Panc1 (cell line): ENCODE results near the gene PISD. TPM values are rescaled to one million over a fixed set of nuclear protein-coding genes. Genes with fewer than 3 reads are reported as not detected.

ENCODE experiments used
- ATAC-seq: fragments of 200-7000 bp; cut with Tn5 transposase; 2 replicates; pipeline ENCODE4 v1.9.1; 2020; ENCODE audit warnings: mild to moderate bottlenecking, moderate library complexity
- BruUV-seq: library from RNA; stranded (reverse); fragments of 400-500 nt; replicated peaks from 2 replicates; lab custom pipeline; 2021; lab: Mats Ljungman, UMichigan
- CTCF ChIA-PET: fragments of 300-600 bp; sonication (Branson Sonifier 250); formaldehyde crosslinking; loops from one replicate; lab custom pipeline; 2022; ENCODE audit warnings: antibody characterized with exemption; lab: Charles Lee
- POLR2A ChIA-PET: fragments of 300-600 bp; sonication (Branson Sonifier 250); formaldehyde crosslinking; loops from one replicate; lab custom pipeline; 2022; ENCODE audit warnings: antibody characterized with exemption; lab: Charles Lee
- DNase-seq: peaks from one replicate; pipeline ENCODE4 v3.0.0-alpha.2; 2010; ENCODE audit warnings: low read depth, low spot score
- H3K27ac ChIP-seq: 2 replicates; pipeline ENCODE4 v1.5.1; 2011; ENCODE audit warnings: mild to moderate bottlenecking, low read length, inconsistent platforms
- H3K27me3 ChIP-seq: fragments of 200-500 bp; sonication (Bioruptor generic); 2 replicates; pipeline ENCODE4 v1.6.0; 2014; ENCODE audit warnings: low read length, inconsistent platforms; ENCODE audit not compliant: control insufficient read depth, insufficient read depth
- H3K36me3 ChIP-seq: fragments of 200-500 bp; sonication (Bioruptor generic); 2 replicates; pipeline ENCODE4 v1.5.1; 2014; ENCODE audit warnings: inconsistent platforms, mild to moderate bottlenecking, low read length, moderate library complexity; ENCODE audit not compliant: control insufficient read depth, insufficient read depth
- H3K4me1 ChIP-seq: 2 replicates; pipeline ENCODE4 v1.5.1; 2011; ENCODE audit warnings: inconsistent platforms, mild to moderate bottlenecking, low read length, moderate library complexity; ENCODE audit not compliant: control insufficient read depth, insufficient read depth
- H3K4me3 ChIP-seq, 2 experiments: 2 replicates each; pipeline ENCODE4 v1.5.1; 2011 to 2012; ENCODE audit warnings: low read depth in 2 of 2, low read length in 2 of 2, mild to moderate bottlenecking in 2 of 2, inconsistent platforms in 1 of 2, moderate library complexity in 1 of 2
- H3K9me3 ChIP-seq: fragments of 200-500 bp; sonication (Bioruptor generic); 2 replicates; pipeline ENCODE4 v1.5.1; 2014; ENCODE audit warnings: low read depth, mild to moderate bottlenecking, inconsistent platforms, low read length, moderate library complexity; ENCODE audit not compliant: control insufficient read depth, insufficient read depth
- CTCF ChIP-seq: fragments of 450-650 bp; IDR thresholded peaks from 2 replicates; pipeline ENCODE4 v1.5.1; 2017; ENCODE audit warnings: mild to moderate bottlenecking
- POLR2AphosphoS5 ChIP-seq: IDR thresholded peaks from 2 replicates; pipeline ENCODE4 v1.6.1; 2012; ENCODE audit warnings: mild to moderate bottlenecking, low read depth, low read length, moderate library complexity
- REST ChIP-seq, 2 experiments: IDR thresholded peaks; 2 replicates each; pipeline ENCODE4 v1.6.1; 2011 to 2012; ENCODE audit warnings: low read depth in 2 of 2, control low read depth in 1 of 2, low read length in 1 of 2, mild to moderate bottlenecking in 1 of 2, moderate library complexity in 1 of 2; ENCODE audit not compliant: insufficient read depth in 1 of 2
- SIN3A ChIP-seq: IDR thresholded peaks from 2 replicates; pipeline ENCODE4 v1.6.1; 2012; ENCODE audit warnings: low read depth, mild to moderate bottlenecking, low read length, moderate library complexity, borderline replicate concordance; ENCODE audit not compliant: insufficient read depth
- TCF7L2 ChIP-seq: IDR thresholded peaks from 2 replicates; pipeline ENCODE4 v1.6.1; 2011; ENCODE audit warnings: mild to moderate bottlenecking, low read depth, low read length, inconsistent platforms
- in situ Hi-C: cut with HindIII; loops from 2 replicates; pipeline ENCODE4 v1.10.0; 2016; ENCODE audit warnings: low sequenced_read_pairs, low pct_unique_long_range_greater_than_20kb
- intact Hi-C: fragments of 100-400 bp; cut with micrococcal nuclease; formaldehyde crosslinking; loops from one replicate; pipeline ENCODE4 v1.10.0; 2022; ENCODE audit not compliant: unreplicated experiment
- total RNA-seq: library from RNA; stranded (reverse); gene quantifications from one replicate; pipeline ENCODE4 v1.2.1, GENCODE V29; 2021; ENCODE audit not compliant: unreplicated experiment

The PISD gene
- total RNA-seq, 1 experiment from 2014 or later: 33.8 TPM

GRCh38 chr22:31574055-31574670, 87.9 kb downstream of the PISD start:
- BruUV-seq: no TSS peak
- in situ Hi-C loops: no loop called here
- POLR2A ChIA-PET: no interaction called here

GRCh38 chr22:31572939-31573338, 89.1 kb downstream of the PISD start:
- intact Hi-C loops: no loop called here
- CTCF ChIA-PET: no interaction called here

More at GRCh38 chr22:31574055-31574670, 87.9 kb downstream of the PISD start:
- Histone ChIP-seq H3K27ac (no peak overlapping the region), H3K4me1 (no peaks in the 10 kb centered on the region), H3K9me3 (no peaks in the 10 kb centered on the region), H3K4me3 (no peak overlapping the region), H3K36me3 (no peaks in the 10 kb centered on the region), H3K27me3 (no peaks in the 10 kb centered on the region)
- ATAC-seq (no peak), DNase-seq (no peak)
- intact Hi-C loops: no loop called here
- CTCF ChIA-PET: no interaction called here
- no peak for TF ChIP-seq POLR2AphosphoS5
- TF ChIP-seq SIN3A: no peak

More at GRCh38 chr22:31572939-31573338, 89.1 kb downstream of the PISD start:
- ATAC-seq (no peak), DNase-seq (no peak)
- H3K4me3 ChIP-seq: no peak overlapping the region
- no TSS peak for BruUV-seq
- in situ Hi-C loops: no loop called here
- H3K27me3 ChIP-seq: no peaks in the 10 kb centered on the region
- no peak overlapping the region for H3K27ac ChIP-seq
- POLR2A ChIA-PET: no interaction called here
- TF ChIP-seq POLR2AphosphoS5 (no peak), CTCF (no peak), TCF7L2 (no peak), SIN3A (no peak), REST (IDR thresholded peaks at IDR 0.05; ENCODE audit: insufficient read depth in 1 of 2, low read depth in 2 of 2, low read length in 1 of 2) (no peak)
- H3K36me3 ChIP-seq: no peaks in the 10 kb centered on the region
- no peaks in the 10 kb centered on the region for H3K4me1 ChIP-seq
- no peaks in the 10 kb centered on the region for H3K9me3 ChIP-seq
